Measurements from ENCODE around the gene LRRC1.

Gene LRRC1

GRCh38 chr6:53916804-53917463 lies 122.1 kb downstream of the LRRC1 start:
- TF ChIP-seq CTCF (IDR thresholded peaks at IDR 0.05), result no peak

- no peak for TF ChIP-seq CTCF (IDR thresholded peaks at IDR 0.05)
Observed at GRCh38 chr6:53917464-53917842, 122.6 kb downstream of the LRRC1 start.

- TF ChIP-seq CTCF (IDR thresholded peaks at IDR 0.05), result no peak
Observed at GRCh38 chr6:53918854-53919510, 124.2 kb downstream of the LRRC1 start.

- TF ChIP-seq CTCF (IDR thresholded peaks at IDR 0.05), result no peak
Observed at GRCh38 chr6:53919881-53920360, 125.1 kb downstream of the LRRC1 start.

GRCh38 chr6:53920881-53921280 lies 126.1 kb downstream of the LRRC1 start:
- no peak for TF ChIP-seq CTCF (IDR thresholded peaks at IDR 0.05)

- no peak for TF ChIP-seq CTCF (IDR thresholded peaks at IDR 0.05)
Observed at GRCh38 chr6:53921639-53922038, 126.8 kb downstream of the LRRC1 start.

- no peak for TF ChIP-seq CTCF (IDR thresholded peaks at IDR 0.05)
Observed at GRCh38 chr6:53922539-53922981, 127.8 kb downstream of the LRRC1 start.
